NOMO-1 treated with dmso at 0.1 percent for 144 hours (cell line): ENCODE data around the gene MAD1L1.

ENCODE experiments used
- DNase-seq: peaks from one replicate; lab custom pipeline; 2025; ENCODE audit not compliant: unreplicated experiment; lab: John Stamatoyannopoulos, UW

Gene MAD1L1

DNA sequence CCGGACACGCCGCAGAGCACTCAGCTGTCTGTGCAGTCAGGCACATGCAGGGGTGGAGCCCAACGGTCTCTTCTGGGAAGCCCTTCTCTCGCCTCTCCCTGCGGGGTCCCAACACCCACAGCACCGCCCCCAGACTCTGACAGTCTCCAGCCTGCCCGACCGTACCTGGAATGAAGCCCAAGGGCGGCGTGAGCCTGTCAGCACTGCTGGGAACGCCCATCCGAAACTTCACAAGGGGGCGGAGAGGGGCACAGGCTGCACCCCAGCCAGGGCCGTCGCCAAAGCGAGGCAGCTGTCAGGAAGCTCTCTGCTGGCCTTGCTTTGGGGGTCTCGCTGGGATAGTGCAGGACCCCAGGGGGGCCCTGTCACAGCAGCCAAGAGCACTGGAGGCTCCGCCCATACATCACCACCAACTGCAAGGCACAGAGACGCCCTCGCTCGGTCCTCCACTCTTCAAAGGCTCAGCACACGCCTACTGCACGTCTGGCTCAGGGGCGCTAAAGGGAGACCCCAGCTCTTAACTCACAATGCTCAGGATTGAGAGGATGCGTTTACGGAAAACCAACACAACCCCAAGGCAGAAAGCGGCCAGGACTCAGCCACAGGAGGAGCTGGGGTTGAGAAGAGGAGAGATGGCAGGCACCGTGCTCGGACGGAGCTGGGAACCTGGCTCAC lies 30.9 kb downstream of the MAD1L1 start:
- DNase-seq, result no peak

DNA sequence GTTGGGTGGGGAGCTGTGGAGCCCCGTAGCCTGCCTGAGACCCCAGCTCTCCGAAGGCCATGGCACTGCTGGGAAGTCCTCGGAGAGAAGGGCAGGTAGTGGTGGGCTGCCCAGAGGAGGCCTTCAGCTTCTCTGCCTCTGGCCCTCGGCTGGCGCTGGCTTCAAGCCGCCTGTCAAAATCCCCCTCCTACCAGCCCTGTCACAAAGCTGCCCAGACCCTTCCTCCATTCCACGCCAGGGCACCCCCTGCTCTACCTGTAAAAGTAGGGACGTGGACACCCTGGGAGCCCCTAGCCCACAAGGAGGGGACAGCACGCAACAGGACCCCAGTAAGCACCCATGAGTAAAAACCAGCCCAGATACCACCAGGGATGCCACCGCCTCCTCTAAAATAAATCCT lies 31.6 kb downstream of the MAD1L1 start:
- DNase-seq, result no peak

DNA sequence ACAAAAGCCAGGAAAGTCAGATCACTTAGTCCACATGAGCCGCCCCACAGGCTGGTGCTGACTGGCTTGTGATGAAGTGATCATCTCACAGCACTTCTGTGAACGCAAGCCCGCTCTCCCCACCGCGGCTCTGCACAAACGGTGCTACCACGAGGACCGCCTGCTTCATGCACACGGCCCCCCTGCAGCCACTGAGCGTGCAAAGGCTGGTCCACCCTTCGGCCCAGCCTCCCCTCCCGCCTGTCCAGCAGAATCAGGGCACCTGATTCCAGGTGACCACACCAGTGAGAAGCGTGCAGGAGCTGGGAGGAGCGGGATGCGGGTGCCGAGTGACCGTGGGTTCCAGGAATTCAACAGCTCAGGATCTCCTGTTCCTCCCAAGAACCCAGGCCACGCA lies 32.2 kb downstream of the MAD1L1 start:
- no peak for DNase-seq

DNA sequence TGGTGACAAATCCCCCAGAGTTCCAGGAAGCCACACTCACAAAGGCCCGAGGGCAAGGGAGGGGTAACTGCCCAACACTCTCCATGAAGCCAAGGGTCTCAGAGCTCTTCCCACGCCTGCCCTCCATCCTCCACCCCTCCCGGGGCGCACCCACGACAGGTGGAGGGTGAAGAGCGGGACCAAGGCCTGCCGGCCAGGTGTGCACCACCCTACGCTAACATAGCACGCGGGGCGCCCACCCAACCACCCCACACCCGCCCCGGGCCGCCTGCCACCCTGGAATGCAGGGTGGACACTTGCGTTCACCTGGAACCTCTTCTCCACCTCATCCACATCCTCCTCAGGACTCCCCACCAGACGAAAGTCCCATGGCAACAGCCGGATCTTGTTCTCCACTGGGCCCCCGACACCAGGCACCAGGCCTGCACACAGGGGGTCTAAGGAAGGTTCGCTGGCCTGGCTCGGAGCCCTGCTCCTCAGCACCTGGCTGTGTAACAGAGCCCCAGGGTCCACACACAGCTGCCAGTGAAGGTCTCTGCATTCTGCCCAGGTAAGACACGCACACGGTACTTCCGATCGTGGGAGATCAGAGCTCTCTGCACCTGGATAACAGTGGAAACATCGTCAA lies 32.7 kb downstream of the MAD1L1 start:
- DNase-seq, result no peak

DNA sequence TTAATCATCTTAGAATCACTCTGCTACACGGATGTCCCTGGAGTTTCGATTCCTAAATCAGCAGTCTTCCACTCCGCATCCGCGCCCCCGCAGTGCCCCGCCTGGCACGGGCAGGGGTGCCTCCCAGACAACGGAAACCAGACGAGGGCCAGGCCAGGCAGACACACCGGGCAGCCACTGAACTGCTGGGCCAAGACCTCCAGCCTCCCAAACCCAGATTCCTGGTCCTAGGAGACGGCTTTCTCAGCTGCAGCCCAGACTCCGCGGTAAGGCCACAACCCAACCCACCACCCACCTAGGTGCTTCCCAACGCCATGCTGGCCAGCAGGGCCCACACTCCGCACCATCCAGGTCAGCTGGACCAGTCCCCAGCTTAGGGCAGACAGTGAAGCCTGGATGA lies 33.2 kb downstream of the MAD1L1 start:
- DNase-seq, result no peak

DNA sequence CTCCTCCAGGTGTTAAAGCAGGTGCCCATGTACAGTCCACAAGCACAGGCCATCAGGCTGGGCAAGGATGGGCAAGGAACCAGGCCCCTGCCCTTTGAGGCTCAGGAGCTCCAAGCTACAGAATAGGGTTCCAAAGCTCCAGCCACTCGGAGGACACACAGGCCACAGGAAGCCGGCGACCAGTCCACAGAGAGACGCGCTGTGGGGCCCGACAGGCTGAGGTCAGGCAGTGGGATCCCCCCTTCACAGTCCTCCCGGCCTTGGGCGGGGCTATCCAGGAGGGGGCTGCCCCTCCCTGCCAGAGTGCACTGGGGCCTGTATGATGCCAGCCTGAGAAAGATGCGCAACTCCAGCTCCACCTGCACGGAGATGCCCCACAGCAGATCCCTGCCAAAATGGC lies 34.0 kb downstream of the MAD1L1 start:
- DNase-seq, result no peak

DNA sequence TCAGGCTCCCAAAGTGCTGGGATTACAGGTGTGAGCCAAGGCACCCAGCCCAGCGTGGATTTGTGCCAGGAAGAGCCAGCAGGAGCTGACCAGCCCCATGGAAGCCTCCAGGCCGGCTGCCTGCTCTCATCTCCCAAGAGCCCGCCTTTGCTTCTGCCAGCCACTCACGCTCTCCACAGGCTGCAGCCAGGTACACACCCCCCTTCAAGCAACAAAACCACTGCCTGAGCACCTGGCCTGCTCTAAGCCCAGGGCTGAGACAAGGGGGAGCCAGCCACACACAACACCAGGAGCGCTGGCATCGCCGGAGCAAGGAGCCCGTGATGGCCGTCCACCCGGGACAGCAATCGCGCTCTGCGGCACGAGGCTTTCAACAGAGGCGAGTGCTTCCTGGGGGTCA lies 34.5 kb downstream of the MAD1L1 start:
- no peak for DNase-seq

DNA sequence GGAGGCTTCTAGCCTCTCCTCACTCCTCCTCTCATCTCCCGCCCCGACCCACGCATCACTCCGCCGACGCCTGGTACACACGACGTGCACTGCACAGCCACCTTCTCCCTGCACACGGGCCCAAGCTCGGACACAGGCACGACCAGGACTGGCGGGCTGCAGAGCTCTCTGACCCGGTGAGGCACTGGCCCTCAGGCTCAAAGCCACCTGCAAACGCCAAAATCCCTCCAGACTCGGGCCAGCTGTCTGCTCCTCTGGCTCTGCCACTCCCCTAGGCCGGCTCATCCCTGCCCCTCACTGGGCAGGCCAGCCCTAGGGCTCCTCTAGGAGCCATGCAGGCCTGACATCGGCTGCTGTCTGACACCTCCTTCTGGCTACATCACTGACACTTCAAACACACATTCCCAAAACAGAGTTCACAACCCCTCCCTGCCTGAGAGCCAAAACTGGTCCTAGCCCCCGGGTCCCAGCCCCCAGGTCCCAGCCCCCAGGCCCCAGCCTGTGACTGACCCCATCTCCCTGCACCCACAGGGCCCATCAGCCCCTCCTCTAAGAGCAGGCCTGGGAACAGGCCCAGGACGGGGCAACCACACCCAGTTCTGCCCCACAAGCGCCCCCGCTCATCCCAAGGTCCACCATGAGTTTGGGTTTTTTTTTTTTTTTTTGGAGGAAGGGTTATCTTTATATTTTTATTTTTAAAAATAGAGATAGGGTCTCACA lies 35.1 kb downstream of the MAD1L1 start:
- no peak for DNase-seq

DNA sequence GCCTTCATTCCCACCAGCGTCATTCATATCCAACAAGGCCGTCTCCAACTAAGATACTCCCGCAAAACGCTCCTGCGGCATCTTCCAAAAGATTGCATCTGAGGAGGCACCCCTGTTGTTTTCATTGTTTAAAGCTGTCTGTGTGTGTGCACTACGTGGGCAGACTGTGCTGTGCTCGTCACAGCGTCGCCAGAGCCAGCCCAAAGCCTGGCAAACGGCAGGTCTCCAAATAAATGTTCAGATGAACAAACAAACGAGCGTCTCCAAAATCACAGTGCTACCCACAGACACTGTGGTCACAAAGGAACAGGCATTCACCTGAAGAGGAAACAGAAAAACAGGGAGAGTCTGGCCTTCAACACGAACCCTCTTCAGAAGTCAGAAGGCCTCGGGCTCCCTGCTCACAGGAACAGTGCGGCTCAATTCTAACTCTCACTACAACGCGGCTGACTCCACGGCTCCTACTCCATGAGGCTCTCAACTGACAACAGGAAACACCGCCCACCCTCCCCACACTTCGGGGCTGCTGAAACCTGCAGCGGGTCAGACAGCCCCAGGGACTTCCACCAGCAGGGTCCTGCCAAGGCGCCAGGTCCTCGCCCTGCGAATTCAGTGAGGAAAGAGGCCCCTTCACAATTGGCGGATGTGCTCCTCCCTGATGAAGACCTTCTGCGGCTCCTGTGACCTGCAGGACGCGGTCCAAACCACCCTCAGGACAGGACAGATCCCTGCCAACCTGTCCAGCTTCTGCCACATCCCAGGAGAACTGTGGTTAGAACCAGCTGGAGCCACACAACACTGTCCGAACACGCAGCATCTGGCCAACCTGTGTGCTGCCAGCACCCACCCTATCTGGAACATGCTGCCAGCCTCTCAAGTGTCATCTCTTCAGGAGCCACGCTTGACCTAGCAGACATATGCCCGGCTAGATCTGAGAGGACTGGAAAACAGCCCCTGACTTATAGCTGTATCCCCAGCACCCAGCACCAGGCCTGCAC lies 36.1 kb downstream of the MAD1L1 start:
- DNase-seq, result no peak

DNA sequence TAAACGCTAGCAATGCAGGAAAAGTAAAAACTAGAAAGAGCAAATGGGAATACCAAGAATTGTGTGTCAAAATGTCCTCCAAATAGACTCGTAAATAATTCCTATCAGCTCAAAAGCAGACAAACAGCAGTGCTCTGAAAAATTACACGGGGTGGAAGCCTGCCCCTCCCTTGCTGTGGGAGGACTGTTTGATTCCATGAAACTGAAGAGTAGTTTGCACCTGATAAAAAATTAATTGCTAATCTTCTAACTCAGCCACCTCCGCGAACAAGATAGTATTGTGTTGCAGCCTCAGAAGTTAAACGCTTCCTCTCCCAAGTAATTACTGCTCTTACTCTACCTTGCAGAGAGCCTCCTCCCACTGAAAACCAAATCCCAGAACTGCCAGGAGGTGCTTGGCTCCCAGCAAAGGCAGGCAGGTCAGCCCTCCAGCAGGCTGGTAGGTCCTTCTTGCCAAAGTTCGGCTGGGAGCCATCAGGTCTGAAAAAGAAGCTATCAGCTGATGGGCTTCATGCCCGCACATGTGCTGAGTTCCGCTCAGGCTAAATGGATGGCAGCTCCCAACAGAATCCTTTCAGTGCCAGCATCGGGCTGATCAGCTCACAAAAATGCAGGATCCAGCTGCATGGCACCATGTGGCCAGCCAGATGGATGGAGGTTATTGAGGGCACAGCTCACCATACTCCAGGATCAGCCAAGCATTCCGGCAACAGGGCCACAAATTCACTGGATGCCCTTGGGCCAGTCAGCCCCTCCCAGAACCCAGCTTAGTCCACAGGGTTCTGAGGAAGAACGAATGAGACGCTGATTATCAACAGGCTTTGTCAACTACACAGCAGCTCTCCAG lies 37.1 kb downstream of the MAD1L1 start:
- DNase-seq, result no peak

DNA sequence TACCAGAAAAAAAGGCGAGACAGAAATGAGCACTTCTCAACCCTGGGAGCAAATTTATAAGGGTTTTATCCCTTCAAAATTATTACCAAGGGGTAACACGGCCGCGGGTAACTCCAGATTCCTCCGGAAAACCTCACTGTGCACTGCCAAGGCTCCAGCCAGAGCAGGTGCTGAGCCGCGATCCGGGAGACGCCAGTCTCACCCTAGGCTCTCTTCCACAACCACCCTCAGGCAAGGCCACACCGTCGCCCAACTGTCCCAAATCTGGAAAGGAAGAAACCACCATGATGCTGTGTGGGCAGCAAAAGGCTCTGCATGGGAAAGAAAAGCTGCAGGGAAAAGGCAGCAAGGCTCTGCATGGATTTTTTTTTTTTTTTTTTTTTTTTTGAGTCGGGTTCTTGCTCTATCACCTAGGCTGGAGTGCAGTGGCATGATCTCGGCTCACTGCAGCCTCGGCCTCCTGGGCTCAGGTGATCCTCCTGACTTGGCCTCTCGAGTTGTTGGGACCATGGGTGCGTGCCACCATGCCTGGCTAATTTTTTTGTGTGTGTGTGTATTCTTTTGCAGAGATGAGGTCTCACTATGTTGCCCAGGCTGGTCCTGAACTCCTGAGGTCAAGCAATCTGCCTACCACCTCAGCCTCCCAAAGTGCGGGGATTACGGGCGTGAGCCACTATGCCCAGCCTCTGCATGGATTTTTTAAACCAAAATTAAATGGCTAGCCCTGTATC lies 39.0 kb downstream of the MAD1L1 start:
- no peak for DNase-seq

DNA sequence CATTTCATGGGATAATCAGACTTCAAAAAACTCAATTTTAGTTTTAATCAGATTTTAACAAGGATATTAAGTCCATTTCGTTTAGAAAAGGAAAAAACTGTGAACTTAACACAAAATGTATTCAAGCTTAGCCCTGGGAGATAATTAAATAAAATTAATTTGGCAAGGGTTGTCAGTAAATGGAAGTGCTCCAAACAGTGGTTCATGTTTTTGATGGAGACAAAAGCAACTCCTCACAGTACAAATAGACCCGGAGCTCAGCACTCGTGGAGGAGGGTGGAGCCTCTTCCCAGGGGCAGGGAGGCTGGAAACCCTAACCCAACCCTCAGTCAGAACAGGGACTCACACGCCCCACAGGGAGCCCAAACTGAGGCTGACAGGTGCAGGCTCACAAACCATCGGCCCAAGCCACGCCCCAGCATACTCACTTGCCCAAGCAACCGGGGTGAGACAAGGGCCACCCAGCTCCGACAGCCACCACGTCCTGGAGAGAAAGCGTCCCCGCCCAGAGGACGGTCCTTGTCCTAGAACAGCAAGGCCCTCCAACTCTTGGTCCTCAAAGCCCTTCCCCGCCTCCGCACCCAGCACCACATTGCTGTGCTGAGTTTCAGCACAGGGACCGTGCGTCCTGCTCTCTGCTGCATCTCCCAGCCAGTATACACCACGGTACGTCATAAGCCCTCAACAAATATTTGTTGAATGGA lies 39.8 kb downstream of the MAD1L1 start:
- no peak for DNase-seq

DNA sequence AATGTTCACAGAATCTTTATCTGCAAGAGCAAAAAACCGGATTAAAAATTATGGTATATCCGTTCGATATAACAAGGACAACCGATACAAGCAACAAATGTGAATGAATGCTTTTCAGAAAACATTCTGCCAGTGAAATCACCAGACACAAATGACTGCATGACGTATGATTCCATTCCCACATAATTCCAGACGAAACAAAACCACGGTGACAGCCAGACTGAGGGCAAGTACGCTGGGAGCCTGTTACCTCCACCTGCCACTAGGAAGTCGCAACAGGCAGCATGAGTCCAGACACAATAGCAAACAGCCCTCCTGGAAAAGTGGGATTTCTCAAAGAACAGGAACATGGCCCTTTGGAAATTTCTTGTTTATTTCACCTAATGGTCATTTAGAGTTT lies 41.7 kb downstream of the MAD1L1 start:
- DNase-seq, result no peak

DNA sequence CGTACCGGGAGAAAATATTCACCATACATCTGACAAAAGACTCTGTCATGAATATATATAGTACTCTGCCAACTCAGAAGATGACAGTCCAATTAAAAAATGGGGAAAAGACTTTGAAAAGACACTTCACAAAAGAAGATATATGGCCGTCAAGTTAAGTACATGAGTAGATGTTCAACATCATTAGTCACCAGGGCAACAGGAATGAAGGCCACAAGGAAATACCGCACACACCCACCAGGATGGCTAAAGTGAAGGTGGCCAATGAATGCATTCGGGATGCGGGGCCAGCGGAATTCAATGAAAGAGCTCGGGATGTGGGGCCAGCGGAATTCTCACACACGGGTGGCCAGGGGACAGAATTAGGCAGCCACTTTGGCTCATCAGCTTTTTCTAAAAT lies 42.2 kb downstream of the MAD1L1 start:
- no peak for DNase-seq

DNA sequence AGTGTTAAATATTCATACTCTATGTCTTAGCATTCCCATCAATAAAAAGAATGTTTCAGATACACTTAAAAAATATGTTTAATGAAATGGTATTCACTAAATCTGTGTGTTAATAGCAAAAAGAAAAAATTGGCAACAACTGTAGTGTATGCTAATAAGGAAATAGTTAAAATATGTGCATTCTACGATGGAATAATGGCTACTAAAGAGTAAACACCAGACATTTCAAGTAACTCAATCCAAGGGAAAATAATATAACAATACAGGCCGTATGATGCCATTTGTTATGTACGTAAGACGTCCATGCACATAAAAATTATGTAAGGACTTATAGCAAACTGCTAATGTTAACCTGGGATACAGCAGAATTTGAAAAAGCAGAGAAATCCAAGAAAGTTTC lies 46.6 kb downstream of the MAD1L1 start:
- DNase-seq, result no peak

DNA sequence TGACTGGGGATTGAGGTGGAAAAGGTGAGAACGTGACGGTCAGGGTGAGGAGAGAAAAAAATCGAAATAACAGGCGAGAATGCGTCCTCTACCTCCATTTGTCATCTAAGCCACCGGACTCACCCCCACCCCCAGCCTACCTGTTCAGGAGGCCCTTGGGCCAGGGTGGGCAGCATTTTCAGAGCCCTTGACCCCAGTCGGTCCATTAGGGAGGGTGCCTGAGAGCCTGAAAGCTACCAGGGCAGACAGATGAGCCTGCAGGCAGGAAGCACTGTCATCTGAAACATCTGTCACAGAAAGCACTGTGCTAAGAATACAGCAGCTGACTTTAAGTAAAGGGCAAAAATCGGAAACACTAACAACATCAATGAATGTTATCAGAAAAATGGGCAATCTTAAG lies 47.0 kb downstream of the MAD1L1 start:
- DNase-seq, result no peak

DNA sequence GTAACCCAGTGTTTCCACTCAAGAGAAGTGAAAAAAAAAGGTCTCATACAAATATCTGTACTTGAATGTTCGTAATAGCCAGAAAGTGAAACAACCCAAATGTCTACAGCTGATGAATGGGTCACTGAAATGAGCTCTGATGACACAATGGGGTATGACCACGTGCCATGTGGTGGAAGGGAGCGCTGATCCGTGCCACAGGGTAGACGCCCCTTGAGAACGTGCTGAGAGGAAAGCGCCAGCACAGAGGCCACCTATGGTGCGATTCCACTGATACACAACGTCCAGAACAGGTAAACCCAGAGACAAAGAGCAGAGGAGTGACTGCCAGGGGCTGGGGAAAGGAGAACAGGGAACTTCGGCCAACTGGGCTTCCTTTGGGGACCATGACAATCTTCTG lies 50.3 kb downstream of the MAD1L1 start:
- DNase-seq, result no peak

DNA sequence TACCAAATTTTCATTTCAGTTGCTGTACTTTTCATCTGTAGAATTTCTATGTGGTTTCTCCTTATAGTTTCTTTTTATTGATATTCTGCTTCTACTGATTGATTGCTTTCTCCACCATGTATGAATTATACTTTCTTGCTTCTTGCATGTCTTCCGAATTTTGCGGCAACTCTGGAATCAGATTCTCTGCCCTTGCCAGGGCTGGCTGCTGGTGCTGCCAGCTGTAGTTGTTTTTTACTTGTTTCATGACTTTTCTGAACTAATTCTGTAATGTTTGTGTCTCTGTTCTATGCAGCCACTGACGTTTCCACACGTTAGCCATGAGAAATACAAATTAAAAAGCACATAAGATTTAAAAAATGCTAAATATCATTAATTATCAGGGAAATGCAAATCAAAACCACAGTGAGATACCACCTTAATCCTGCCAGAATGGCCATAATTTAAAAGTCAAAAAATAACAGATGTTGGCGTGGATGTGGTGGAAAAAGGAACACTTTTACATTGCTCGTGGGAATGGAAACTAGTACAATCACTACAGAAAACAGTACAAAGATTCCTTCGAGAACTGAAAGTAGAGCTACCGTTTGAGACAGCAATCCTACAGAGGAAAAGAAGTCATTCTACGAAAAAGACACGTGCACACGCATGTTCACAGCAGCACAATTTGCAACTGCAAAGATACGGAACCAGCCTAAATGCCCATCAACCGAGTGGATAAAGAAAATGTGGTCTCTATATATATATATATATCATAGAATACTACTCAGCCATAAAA lies 51.5 kb downstream of the MAD1L1 start:
- DNase-seq, result no peak
